CD14-positive monocyte (primary cell): ENCODE measurements around the gene GPR25. TPM values are rescaled to one million over a fixed set of nuclear protein-coding genes. Genes with fewer than 3 reads are reported as not detected.

Source experiments
- DNase-seq, 3 donors: peaks; one replicate each; pipeline ENCODE4 v3.0.0-alpha.2; 2011 to 2022
- H2AFZ ChIP-seq: 2 replicates; pipeline ENCODE4 v1.6.0; 2012; ENCODE audit warnings: mild to moderate bottlenecking, low read depth, low read length, inconsistent platforms; ENCODE audit not compliant: insufficient read depth, poor library complexity, severe bottlenecking
- H3K27ac ChIP-seq, 2 donors: 1 replicate in 1 of 2; 2 replicates in 1 of 2; pipeline ENCODE4 v1.5.1; 2012 to 2013; ENCODE audit warnings: low read length in 2 of 2, control low read depth in 1 of 2, inconsistent platforms in 1 of 2, low read depth in 1 of 2, mild to moderate bottlenecking in 1 of 2
- H3K27me3 ChIP-seq, 2 donors: one replicate each; pipeline versions ENCODE4 v1.6.0 to v1.6.1; 2011 to 2013; ENCODE audit warnings: low read length in 2 of 2; ENCODE audit not compliant: control insufficient read depth in 2 of 2, insufficient read depth in 2 of 2
- H3K36me3 ChIP-seq, 2 donors: replicated peaks in 1 of 2; 1 replicate in 1 of 2; 2 replicates in 1 of 2; pipeline versions ENCODE4 v1.5.1 to v1.6.1; 2012 to 2013; ENCODE audit warnings: low read length in 2 of 2, control low read depth in 1 of 2, inconsistent platforms in 1 of 2, mild to moderate bottlenecking in 1 of 2; ENCODE audit not compliant: insufficient read depth in 2 of 2, control insufficient read depth in 1 of 2
- H3K4me1 ChIP-seq, 2 donors: 1 replicate in 1 of 2; 2 replicates in 1 of 2; pipeline versions ENCODE4 v1.5.1 to v1.6.1; 2012 to 2013; ENCODE audit warnings: low read length in 2 of 2, control low read depth in 1 of 2, inconsistent platforms in 1 of 2, mild to moderate bottlenecking in 1 of 2, moderate library complexity in 1 of 2; ENCODE audit not compliant: insufficient read depth in 2 of 2, control insufficient read depth in 1 of 2
- H3K4me2 ChIP-seq: replicated peaks from 2 replicates; pipeline ENCODE3; 2012; ENCODE audit warnings: low read length, moderate library complexity, mild to moderate bottlenecking; ENCODE audit not compliant: poor library complexity, severe bottlenecking; ENCODE audit errors: extremely low read depth
- H3K4me3 ChIP-seq, 3 experiments: fragments of 200-600 bp in 1 of 3; sonication (generic) in 1 of 3; replicated peaks in 1 of 3; 1 replicate in 2 of 3; 2 replicates in 1 of 3; pipeline ENCODE4 v1.5.1; 2011 to 2013; ENCODE audit warnings: low read length in 3 of 3, mild to moderate bottlenecking in 3 of 3, control low read depth in 2 of 3, low read depth in 2 of 3, inconsistent platforms in 1 of 3, moderate library complexity in 1 of 3
- H3K79me2 ChIP-seq: 2 replicates; pipeline ENCODE4 v1.6.0; 2012; ENCODE audit warnings: mild to moderate bottlenecking, control low read depth, inconsistent platforms, low read length, moderate library complexity; ENCODE audit not compliant: insufficient read depth
- H3K9ac ChIP-seq: 2 replicates; pipeline ENCODE4 v1.6.0; 2017; ENCODE audit warnings: low read length, mild to moderate bottlenecking; ENCODE audit not compliant: insufficient read depth, poor library complexity, severe bottlenecking
- H3K9me3 ChIP-seq, 2 donors: replicated peaks in 1 of 2; 1 replicate in 1 of 2; 2 replicates in 1 of 2; pipeline versions ENCODE4 v1.5.1 to v1.6.1; 2012 to 2013; ENCODE audit warnings: low read length in 2 of 2, control low read depth in 1 of 2; ENCODE audit not compliant: control insufficient read depth in 1 of 2, insufficient read depth in 1 of 2
- H4K20me1 ChIP-seq: 2 replicates; pipeline ENCODE4 v1.6.0; 2012; ENCODE audit warnings: mild to moderate bottlenecking, low read length, control low read depth, moderate library complexity; ENCODE audit not compliant: insufficient read depth
- H3K27ac Mint-ChIP-seq, 7 donors: one replicate each; pipeline ENCODE4 v1.8.0; 2020; ENCODE audit warnings: mild to moderate bottlenecking in 7 of 7, mixed read lengths in 7 of 7, moderate library complexity in 6 of 7, inconsistent platforms in 2 of 7
- H3K27me3 Mint-ChIP-seq, 3 donors: one replicate each; pipeline ENCODE4 v1.8.0; 2021 to 2022; ENCODE audit warnings: low read depth in 3 of 3, mild to moderate bottlenecking in 3 of 3, mixed read lengths in 3 of 3, moderate library complexity in 3 of 3, inconsistent platforms in 1 of 3
- H3K36me3 Mint-ChIP-seq, 2 donors: one replicate each; pipeline ENCODE4 v1.8.0; 2020; ENCODE audit warnings: mixed read lengths in 2 of 2, inconsistent platforms in 1 of 2, mild to moderate bottlenecking in 1 of 2
- H3K4me1 Mint-ChIP-seq: one replicate; pipeline ENCODE4 v1.8.0; 2020; ENCODE audit warnings: mild to moderate bottlenecking, mixed read lengths
- H3K4me3 Mint-ChIP-seq, 2 donors: one replicate each; pipeline ENCODE4 v1.8.0; 2020; ENCODE audit warnings: mild to moderate bottlenecking in 2 of 2, mixed read lengths in 2 of 2, moderate library complexity in 1 of 2
- H3K9me3 Mint-ChIP-seq, 7 donors: one replicate each; pipeline ENCODE4 v1.8.0; 2020 to 2022; ENCODE audit warnings: mixed read lengths in 7 of 7, mild to moderate bottlenecking in 6 of 7, moderate library complexity in 6 of 7, inconsistent platforms in 2 of 7
- CTCF ChIP-seq: fragments of 200-600 bp; IDR thresholded peaks from one replicate; pipeline ENCODE4 v1.8.0; 2022; ENCODE audit warnings: antibody characterized with exemption, mild to moderate bottlenecking
- WGBS: methylation state at CpG from one replicate; pipeline ENCODE4 v1.1.5; 2013; ENCODE audit warnings: missing lambda C conversion rate; ENCODE audit not compliant: insufficient coverage; 5-methylcytosine and 5-hydroxymethylcytosine counted together
- intact Hi-C, 2 donors: fragments of 100-400 bp; cut with micrococcal nuclease; formaldehyde crosslinking; loops; one replicate each; pipeline versions ENCODE4 v1.15.0 to v1.15.1; 2023
- polyA plus RNA-seq, 3 donors: library from polyadenylated mRNA; depleted of rRNA in 1 of 3; unstranded in 2 of 3; stranded (reverse) in 1 of 3; fragments of 300-500 nt in 2 of 3; fragments of >200 nt in 1 of 3; fragmentation: Illumina TruSeq in 2 of 3; gene quantifications; 1 replicate in 2 of 3; 2 replicates in 1 of 3; pipeline ENCODE4 v1.2.3, GENCODE V29; 2012 to 2021

The GPR25 gene
- polyA plus RNA-seq, 3 donors = 0.13 TPM; not detected in 2

DNA sequence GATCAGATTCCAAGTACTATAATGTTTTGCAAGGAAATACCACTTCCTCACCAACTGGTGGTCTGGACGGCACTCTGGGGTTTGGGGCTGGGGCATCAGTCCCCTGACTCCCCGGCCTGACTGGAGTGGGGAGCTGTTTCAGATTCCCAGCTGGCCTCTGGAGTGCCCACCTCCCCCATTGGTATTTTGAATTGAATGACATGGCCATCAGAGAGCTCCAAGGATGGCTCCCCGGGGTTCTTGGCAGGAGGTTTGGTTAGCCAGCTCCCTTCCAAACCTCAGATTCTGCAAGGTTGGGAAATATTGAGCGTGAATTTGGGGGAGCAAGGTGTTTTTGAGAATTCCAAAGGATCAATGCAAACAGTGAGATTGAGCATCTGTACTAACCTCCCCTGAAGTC is 19.8 kb downstream of the GPR25 start:
- H3K36me3 Mint-ChIP-seq = no peaks in the 10 kb centered on the region
- peaks cover 39 to 50% of the 10 kb centered on the region in 2 donors for H3K4me1 ChIP-seq
- no peak overlapping the region for H3K27ac Mint-ChIP-seq
- H3K4me3 Mint-ChIP-seq = peak overlapping the region in 1 of 2 donors; percentile 89
- no peaks in the 10 kb centered on the region for H4K20me1 ChIP-seq
- peaks cover 2 to 17% of the 10 kb centered on the region in 2 donors for H3K27me3 ChIP-seq
- H2AFZ ChIP-seq = no peak overlapping the region
- 100% methylated on average over 1 of the region's 4 CpGs for WGBS
- H3K9me3 ChIP-seq = no peaks in the 10 kb centered on the region
- intact Hi-C loops = no loop called here
- H3K9me3 Mint-ChIP-seq = peaks cover 0 to 10% (median 0%) of the 10 kb centered on the region in 7 donors
- H3K4me2 ChIP-seq = no peak overlapping the region
- H3K4me3 ChIP-seq = no peak overlapping the region
- DNase-seq = no peak
- no peak overlapping the region for H3K27ac ChIP-seq
- TF ChIP-seq CTCF = no peak
- no peaks in the 10 kb centered on the region for H3K36me3 ChIP-seq
- H3K9ac ChIP-seq = no peak overlapping the region
- H3K27me3 Mint-ChIP-seq = peaks cover 19 to 39% (median 23%) of the 10 kb centered on the region in 3 donors
- H3K4me1 Mint-ChIP-seq = peaks cover 59% of the 10 kb centered on the region
- H3K79me2 ChIP-seq = no peaks in the 10 kb centered on the region

GRCh38 chr1:200892958-200893357 is 20.2 kb downstream of the GPR25 start:
- peaks cover 0 to 10% (median 0%) of the 10 kb centered on the region in 7 donors for H3K9me3 Mint-ChIP-seq
- H3K9ac ChIP-seq = no peak overlapping the region
- H3K79me2 ChIP-seq = no peaks in the 10 kb centered on the region
- no peak for TF ChIP-seq CTCF
- no peak overlapping the region for H3K4me3 Mint-ChIP-seq
- peaks cover 57% of the 10 kb centered on the region for H3K4me1 Mint-ChIP-seq
- no peak for DNase-seq
- H2AFZ ChIP-seq = no peak overlapping the region
- H3K36me3 ChIP-seq = no peaks in the 10 kb centered on the region
- peaks cover 37 to 46% of the 10 kb centered on the region in 2 donors for H3K4me1 ChIP-seq
- no peaks in the 10 kb centered on the region for H3K9me3 ChIP-seq
- no peak overlapping the region for H3K4me3 ChIP-seq
- H3K27me3 Mint-ChIP-seq = peaks cover 19 to 38% (median 23%) of the 10 kb centered on the region in 3 donors
- no peak overlapping the region for H3K4me2 ChIP-seq
- peaks cover 2 to 17% of the 10 kb centered on the region in 2 donors for H3K27me3 ChIP-seq
- no peaks in the 10 kb centered on the region for H4K20me1 ChIP-seq
- intact Hi-C loops = no loop called here
- H3K27ac Mint-ChIP-seq = no peak overlapping the region
- no peaks in the 10 kb centered on the region for H3K36me3 Mint-ChIP-seq
- no peak overlapping the region for H3K27ac ChIP-seq
